ENCODE results near the gene MIP. TPM values are rescaled to one million over a fixed set of nuclear protein-coding genes. Genes with fewer than 3 reads are reported as not detected.

Gene MIP
- total and polyA plus RNA-seq, 2 of the 13 experiments (the other 11 are each of a cell fraction or from before 2014, with no cell fraction given): not detected

GRCh38 chr12:56468216-56469006, 14.0 kb upstream of the MIP start, which contains the start of gene SPRYD4 (continued):
- peak; percentile 88; the same call in 1 of the 2 replicates for TF ChIP-seq THAP9 (CRISPR knock-in tag; IDR thresholded peaks at IDR 0.05; ENCODE audit: borderline replicate concordance)
- no peak for TF ChIP-seq ZBTB37 (CRISPR knock-in tag; IDR thresholded peaks at IDR 0.05)
- peak; percentile 81 for TF ChIP-seq ATF2 (CRISPR knock-in tag; IDR thresholded peaks at IDR 0.05)
- no peak for TF ChIP-seq HMG20A (CRISPR knock-in tag; IDR thresholded peaks at IDR 0.05; ENCODE audit: borderline replicate concordance)
- TF ChIP-seq HBP1 (CRISPR knock-in tag; IDR thresholded peaks at IDR 0.05; ENCODE audit: low read depth): peak; percentile 63; the same call in 1 of the 2 replicates
- 0 out of 2 replicates have a peak, but pooled peaks have one; percentile 16 for TF ChIP-seq SP2 (CRISPR knock-in tag; IDR thresholded peaks at IDR 0.05)
- no peak; the same call in 1 of the 2 replicates for TF ChIP-seq SRF (IDR thresholded peaks at IDR 0.05; ENCODE audit: low read depth, low read length)
- no peak; the same call in 1 of the 2 replicates for TF ChIP-seq KLF15 (CRISPR knock-in tag; IDR thresholded peaks at IDR 0.05; ENCODE audit: borderline replicate concordance)
- no peak for TF ChIP-seq POLR2AphosphoS2 (IDR thresholded peaks at IDR 0.05; ENCODE audit: low read depth, low read length)
- TF ChIP-seq ZNF251 (CRISPR knock-in tag; IDR thresholded peaks at IDR 0.05): no peak
- TF ChIP-seq ZNF275 (CRISPR knock-in tag; IDR thresholded peaks at IDR 0.05; ENCODE audit: borderline replicate concordance): peak; percentile 72; the same call in 1 of the 2 replicates
- TF ChIP-seq ATF6 (CRISPR knock-in tag; conservative IDR thresholded peaks at IDR 0.05): no peak; the same call in 1 of the 2 replicates

Measured in HepG2 (cell line).